Fibroblast of lung (primary cell): ENCODE results near the gene ADAT1.

ENCODE experiments used
- CTCF ChIP-seq, 2 donors: IDR thresholded peaks in 1 of 2; conservative IDR thresholded peaks in 1 of 2; 1 replicate in 1 of 2; 2 replicates in 1 of 2; pipeline ENCODE4 v1.5.1; 2011 to 2012; ENCODE audit warnings: low read length in 2 of 2, control low read depth in 1 of 2, inconsistent platforms in 1 of 2, low read depth in 1 of 2, mild to moderate bottlenecking in 1 of 2
- EZH2 ChIP-seq: IDR thresholded peaks from 2 replicates; pipeline ENCODE4 v1.5.1; 2012; ENCODE audit warnings: low read length, control low read depth, mild to moderate bottlenecking; ENCODE audit errors: missing control alignments

GRCh38 chr16:75579281-75579834 lies 43.7 kb downstream of the ADAT1 start:
- TF ChIP-seq CTCF (conservative IDR thresholded peaks at IDR 0.05 in 1 of 2, IDR thresholded peaks at IDR 0.05 in 1 of 2; ENCODE audit: low read depth in 1 of 2, low read length in 2 of 2) (no peak), EZH2 (no peak)
